Ishikawa (cell line): ENCODE data around the gene FAM9C.

Experiments used
- CEBPB ChIP-seq: IDR thresholded peaks from 2 replicates; pipeline ENCODE4 v1.6.1; 2012
- CREB1 ChIP-seq: IDR thresholded peaks from 2 replicates; pipeline ENCODE4 v1.6.1; 2012; ENCODE audit warnings: low read depth
- EGR1 ChIP-seq: IDR thresholded peaks from 2 replicates; pipeline ENCODE4 v1.6.1; 2012
- EP300 ChIP-seq: IDR thresholded peaks from 2 replicates; pipeline ENCODE4 v1.6.1; 2012; ENCODE audit warnings: borderline replicate concordance
- FOXM1 ChIP-seq: IDR thresholded peaks from 2 replicates; pipeline ENCODE4 v1.6.1; 2012; ENCODE audit warnings: low read depth, borderline replicate concordance
- NFIC ChIP-seq: IDR thresholded peaks from 2 replicates; pipeline ENCODE4 v1.6.1; 2012
- RAD21 ChIP-seq: IDR thresholded peaks from 2 replicates; pipeline ENCODE4 v1.6.1; 2012; ENCODE audit warnings: low read depth
- TAF1 ChIP-seq: IDR thresholded peaks from 2 replicates; pipeline ENCODE4 v1.6.1; 2012; ENCODE audit warnings: low read depth, mild to moderate bottlenecking
- TCF12 ChIP-seq: IDR thresholded peaks from 2 replicates; pipeline ENCODE4 v1.6.1; 2012; ENCODE audit warnings: low read depth
- TEAD4 ChIP-seq: IDR thresholded peaks from 2 replicates; pipeline ENCODE4 v1.6.1; 2012
- YY1 ChIP-seq: IDR thresholded peaks from 2 replicates; pipeline ENCODE4 v1.6.1; 2012; ENCODE audit warnings: low read depth
- ZBTB7A ChIP-seq: IDR thresholded peaks from 2 replicates; pipeline ENCODE4 v1.6.1; 2012; ENCODE audit warnings: low read depth
- TF ChIP-seq, protein P1 (sequence below): IDR thresholded peaks from 2 replicates; pipeline ENCODE4 v1.6.1; 2012
- TF ChIP-seq, protein P2 (sequence below): IDR thresholded peaks from 2 replicates; pipeline ENCODE4 v1.6.1; 2012; ENCODE audit warnings: low read depth, mild to moderate bottlenecking
- TF ChIP-seq, protein P3 (sequence below): IDR thresholded peaks from 2 replicates; pipeline ENCODE4 v1.6.1; 2012

FAM9C gene

DNA sequence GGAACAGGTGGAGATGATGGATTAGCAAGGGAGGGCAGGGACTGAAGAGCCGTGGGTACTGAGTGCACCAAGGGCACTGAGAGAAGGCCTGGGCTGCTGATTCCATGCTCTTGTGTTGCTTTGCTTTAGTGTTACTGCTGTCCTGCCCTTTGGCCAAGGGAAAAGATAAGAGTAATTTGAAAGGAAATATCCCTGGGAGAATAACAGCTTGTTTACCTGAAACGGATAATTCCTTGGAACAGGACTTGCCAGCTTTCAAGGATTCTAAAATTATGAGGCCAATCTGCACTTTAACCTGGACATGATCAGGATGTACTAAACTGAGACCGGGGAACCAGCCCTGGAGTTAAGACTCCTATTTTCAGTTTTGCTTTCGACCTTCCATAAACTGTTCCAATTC, 20.4 kb downstream of the FAM9C start:
- TF ChIP-seq, protein P1, sequence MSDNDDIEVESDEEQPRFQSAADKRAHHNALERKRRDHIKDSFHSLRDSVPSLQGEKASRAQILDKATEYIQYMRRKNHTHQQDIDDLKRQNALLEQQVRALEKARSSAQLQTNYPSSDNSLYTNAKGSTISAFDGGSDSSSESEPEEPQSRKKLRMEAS: no peak
- TF ChIP-seq EGR1: no peak
- TF ChIP-seq TCF12: no peak

DNA sequence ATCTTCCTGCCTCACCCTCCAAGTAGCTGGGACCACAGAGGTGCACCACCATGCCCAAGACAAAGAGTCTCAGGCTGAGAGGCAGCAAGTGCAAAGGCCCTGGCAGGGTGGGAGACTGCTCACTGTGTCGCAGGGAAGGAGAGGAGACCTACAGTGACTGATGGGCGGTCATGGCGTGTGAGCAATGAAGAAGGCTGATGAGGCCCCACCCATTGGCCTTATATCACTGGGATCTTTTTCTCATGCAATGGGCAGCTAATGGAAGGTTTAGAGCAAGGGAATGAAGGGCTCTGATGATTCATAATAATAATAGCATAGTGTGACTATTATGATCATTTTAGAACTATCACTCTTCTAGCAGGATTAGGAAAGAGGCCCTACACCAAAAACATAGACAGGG, 20.9 kb downstream of the FAM9C start:
- TF ChIP-seq, protein P2, sequence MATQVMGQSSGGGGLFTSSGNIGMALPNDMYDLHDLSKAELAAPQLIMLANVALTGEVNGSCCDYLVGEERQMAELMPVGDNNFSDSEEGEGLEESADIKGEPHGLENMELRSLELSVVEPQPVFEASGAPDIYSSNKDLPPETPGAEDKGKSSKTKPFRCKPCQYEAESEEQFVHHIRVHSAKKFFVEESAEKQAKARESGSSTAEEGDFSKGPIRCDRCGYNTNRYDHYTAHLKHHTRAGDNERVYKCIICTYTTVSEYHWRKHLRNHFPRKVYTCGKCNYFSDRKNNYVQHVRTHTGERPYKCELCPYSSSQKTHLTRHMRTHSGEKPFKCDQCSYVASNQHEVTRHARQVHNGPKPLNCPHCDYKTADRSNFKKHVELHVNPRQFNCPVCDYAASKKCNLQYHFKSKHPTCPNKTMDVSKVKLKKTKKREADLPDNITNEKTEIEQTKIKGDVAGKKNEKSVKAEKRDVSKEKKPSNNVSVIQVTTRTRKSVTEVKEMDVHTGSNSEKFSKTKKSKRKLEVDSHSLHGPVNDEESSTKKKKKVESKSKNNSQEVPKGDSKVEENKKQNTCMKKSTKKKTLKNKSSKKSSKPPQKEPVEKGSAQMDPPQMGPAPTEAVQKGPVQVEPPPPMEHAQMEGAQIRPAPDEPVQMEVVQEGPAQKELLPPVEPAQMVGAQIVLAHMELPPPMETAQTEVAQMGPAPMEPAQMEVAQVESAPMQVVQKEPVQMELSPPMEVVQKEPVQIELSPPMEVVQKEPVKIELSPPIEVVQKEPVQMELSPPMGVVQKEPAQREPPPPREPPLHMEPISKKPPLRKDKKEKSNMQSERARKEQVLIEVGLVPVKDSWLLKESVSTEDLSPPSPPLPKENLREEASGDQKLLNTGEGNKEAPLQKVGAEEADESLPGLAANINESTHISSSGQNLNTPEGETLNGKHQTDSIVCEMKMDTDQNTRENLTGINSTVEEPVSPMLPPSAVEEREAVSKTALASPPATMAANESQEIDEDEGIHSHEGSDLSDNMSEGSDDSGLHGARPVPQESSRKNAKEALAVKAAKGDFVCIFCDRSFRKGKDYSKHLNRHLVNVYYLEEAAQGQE: no peak
- TF ChIP-seq TAF1 (no peak), ZBTB7A (no peak), YY1 (no peak), TEAD4 (no peak), EP300 (no peak), EGR1 (no peak), NFIC (no peak)
- TF ChIP-seq, protein P3, sequence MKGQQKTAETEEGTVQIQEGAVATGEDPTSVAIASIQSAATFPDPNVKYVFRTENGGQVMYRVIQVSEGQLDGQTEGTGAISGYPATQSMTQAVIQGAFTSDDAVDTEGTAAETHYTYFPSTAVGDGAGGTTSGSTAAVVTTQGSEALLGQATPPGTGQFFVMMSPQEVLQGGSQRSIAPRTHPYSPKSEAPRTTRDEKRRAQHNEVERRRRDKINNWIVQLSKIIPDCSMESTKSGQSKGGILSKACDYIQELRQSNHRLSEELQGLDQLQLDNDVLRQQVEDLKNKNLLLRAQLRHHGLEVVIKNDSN: no peak

DNA sequence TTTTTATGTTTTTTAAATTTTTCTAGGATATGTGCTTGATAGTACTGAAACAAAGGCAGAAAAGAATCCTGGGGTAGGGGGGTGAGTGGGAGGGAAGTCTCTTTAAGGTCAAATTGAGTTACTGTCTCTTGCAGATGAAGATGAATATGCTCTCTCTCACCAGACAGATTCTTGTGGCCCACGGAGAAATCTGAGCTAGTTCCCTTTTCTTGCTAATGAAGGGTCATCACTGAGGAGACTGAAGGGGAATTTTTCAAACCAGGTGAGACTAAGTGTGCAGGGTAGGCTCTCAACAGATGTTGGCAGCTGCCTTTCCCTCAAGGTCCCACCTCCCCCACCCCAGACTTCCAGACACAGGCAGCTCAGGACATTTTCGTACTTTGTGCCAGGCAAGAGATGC, 21.5 kb downstream of the FAM9C start:
- TF ChIP-seq TCF12: no peak

DNA sequence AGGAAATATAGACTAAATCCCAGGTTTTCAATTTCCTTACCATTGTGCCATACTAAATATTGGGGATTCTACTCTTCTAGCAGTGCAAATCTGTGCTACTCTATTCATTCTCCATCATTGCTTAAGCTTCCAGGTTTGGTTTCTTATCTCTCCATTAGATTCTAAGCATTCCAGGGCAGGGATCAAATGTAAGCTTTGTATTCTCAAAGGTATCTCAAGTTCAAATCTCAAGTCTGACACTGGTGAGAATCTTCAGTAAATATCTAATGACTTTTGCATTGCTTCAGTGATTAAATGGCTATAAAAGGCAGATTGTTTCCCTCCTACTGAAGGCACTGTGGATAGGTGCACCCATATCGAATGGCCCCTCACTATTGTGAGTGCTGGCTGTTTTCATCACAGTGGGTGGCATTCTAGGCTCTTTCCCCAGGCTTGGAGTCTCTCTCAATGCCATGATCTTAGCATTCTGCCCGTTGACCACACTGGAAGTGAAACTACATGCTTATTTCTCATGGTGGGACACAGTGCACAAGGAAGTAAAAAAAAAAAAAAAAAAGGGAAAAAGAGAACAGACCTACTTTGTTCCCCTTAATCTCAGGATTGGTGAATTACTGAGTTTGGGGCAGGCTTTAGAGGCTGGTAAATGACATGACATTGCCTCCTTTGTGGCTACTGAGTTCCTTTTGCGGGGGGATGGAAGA, 28.7 kb downstream of the FAM9C start:
- TF ChIP-seq TAF1 (no peak), EGR1 (no peak), ZBTB7A (no peak), RAD21 (no peak), EP300 (no peak)
- TF ChIP-seq, protein P3: no peak
- TF ChIP-seq, protein P1: no peak

DNA sequence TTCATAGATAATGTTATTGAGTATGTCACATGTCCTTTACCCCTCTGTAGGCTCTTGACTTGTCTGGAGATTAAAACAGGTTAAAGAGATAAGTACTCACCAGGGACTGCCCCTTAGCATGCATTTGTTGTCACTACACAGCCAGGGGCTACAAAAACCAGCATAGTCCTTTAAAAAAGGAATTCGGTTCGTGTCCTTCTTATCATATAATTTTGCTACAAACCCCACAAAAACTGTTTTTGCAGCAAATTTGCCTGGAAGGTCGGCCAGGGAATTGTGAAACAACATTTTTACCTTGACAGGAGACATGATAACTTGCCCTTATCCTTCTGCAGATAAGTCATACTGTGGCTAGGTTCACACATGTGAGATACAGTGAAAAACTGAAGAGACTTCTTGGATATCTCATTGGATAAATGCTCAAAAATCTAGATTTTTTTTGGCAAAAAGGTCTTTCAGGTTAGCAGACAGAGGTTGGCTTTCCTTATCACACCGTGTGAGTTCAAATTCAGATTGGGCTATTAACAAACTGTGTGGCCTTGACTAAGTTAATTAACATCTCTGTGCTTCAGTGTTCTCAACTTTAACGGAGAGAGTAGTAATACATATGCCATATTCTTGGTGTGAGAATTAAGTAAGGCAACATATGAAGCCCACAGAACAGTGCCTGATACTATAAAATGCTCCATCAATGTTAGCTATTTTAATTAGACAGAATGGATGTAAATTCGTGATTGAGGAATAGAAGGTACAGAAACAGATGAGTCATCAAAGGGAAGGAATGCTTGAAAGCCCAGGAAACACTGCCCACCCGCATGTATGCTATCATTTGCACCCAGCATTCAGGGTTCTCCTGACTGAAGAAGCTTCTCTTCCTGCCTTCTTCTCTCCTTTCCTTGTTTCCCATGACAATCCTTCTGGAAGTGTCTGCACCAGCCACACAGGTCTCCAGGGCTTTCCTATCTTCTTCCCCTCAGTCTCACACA, 30.0 kb downstream of the FAM9C start:
- TF ChIP-seq, protein P3: no peak
- TF ChIP-seq YY1 (no peak), ZBTB7A (no peak), FOXM1 (no peak), RAD21 (no peak), CEBPB (no peak), EGR1 (no peak), TEAD4 (no peak), EP300 (no peak), TAF1 (no peak), TCF12 (no peak), NFIC (no peak), CREB1 (no peak)
- TF ChIP-seq, protein P1: no peak
- TF ChIP-seq, protein P2: no peak
